ENCODE data around the gene UTY.

DNA sequence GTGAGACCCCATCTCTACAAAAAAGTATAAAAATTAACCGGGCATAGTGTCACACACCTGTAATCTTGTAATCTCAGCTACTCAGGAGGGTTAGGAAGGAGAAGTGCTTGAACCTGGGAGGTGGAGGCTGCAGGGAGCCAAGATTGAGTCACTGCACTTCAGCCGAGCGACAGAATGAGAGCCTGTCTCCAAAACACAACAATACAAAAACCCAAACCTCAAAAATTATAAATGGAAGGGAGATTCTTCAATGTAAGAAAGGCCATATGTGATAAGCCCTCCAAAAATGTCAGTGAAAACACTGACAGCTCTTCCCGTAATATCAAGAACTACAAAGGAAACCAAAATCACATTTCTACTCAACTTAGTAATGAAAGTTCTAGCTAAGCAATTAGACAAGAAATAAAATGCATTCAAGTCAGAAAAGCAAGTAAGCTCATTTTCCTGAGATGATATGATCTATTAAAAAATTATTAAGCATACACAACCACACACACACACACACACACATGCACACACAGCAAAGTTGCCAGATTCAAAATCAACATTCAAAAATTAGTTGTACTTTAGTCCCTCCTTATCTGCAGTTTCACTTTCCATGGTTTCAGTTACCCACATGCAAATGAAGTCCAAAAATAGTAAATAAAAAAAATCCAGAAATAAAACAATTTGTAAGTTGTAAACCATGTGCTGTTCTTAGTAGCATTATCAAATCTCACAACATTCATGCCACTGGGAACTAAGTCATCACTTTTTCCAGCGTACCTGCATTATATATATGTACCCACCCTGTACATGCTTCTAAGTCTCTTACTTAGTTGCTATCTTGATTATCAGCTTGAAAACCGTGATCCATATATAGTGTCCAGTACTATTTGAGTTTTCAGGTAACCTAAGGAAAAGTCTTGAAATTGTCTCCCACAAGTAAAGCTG is 108.7 kb downstream of the UTY start:
- TF ChIP-seq, protein P1, sequence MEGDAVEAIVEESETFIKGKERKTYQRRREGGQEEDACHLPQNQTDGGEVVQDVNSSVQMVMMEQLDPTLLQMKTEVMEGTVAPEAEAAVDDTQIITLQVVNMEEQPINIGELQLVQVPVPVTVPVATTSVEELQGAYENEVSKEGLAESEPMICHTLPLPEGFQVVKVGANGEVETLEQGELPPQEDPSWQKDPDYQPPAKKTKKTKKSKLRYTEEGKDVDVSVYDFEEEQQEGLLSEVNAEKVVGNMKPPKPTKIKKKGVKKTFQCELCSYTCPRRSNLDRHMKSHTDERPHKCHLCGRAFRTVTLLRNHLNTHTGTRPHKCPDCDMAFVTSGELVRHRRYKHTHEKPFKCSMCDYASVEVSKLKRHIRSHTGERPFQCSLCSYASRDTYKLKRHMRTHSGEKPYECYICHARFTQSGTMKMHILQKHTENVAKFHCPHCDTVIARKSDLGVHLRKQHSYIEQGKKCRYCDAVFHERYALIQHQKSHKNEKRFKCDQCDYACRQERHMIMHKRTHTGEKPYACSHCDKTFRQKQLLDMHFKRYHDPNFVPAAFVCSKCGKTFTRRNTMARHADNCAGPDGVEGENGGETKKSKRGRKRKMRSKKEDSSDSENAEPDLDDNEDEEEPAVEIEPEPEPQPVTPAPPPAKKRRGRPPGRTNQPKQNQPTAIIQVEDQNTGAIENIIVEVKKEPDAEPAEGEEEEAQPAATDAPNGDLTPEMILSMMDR (IDR thresholded peaks at IDR 0.05) = no peak
- TF ChIP-seq POLR2A (IDR thresholded peaks at IDR 0.05) = no peak
